ENCODE results near the gene SEPTIN10. TPM values are rescaled to one million over a fixed set of nuclear protein-coding genes. Genes with fewer than 3 reads are reported as not detected.

SEPTIN10 gene
- polyA plus RNA-seq, 1 donor from 2014 or later: 7.4 TPM

GRCh38 chr2:109575373-109575772, 38.4 kb downstream of the SEPTIN10 start:
- no peaks in the 10 kb centered on the region for H3K36me3 ChIP-seq (ENCODE audit: insufficient read depth, low read length)
- no peak overlapping the region for H3K4me2 ChIP-seq (ENCODE audit: low read length)
- H3K9me3 ChIP-seq (ENCODE audit: low read length): no peaks in the 10 kb centered on the region
- no peaks in the 10 kb centered on the region for H3K79me2 ChIP-seq (replicated peaks; ENCODE audit: insufficient read depth, low read length)
- H3K4me3 ChIP-seq (ENCODE audit: low read length): no peak overlapping the region
- no peaks in the 10 kb centered on the region for H3K27me3 ChIP-seq (ENCODE audit: insufficient read depth, low read depth, low read length)
- TF ChIP-seq EP300 (conservative IDR thresholded peaks at IDR 0.05; ENCODE audit: poor library complexity, severe bottlenecking) (no peak), RAD21 (conservative IDR thresholded peaks at IDR 0.05) (no peak), SMC3 (conservative IDR thresholded peaks at IDR 0.05; ENCODE audit: poor library complexity) (no peak), MXI1 (conservative IDR thresholded peaks at IDR 0.05; ENCODE audit: poor library complexity, severe bottlenecking) (no peak), POLR2AphosphoS5 (IDR thresholded peaks at IDR 0.05) (no peak)
- H4K20me1 ChIP-seq (ENCODE audit: insufficient read depth): no peaks in the 10 kb centered on the region
- no peak overlapping the region for H3K27ac ChIP-seq (ENCODE audit: low read length)
- no peaks in the 10 kb centered on the region for H3F3A ChIP-seq (ENCODE audit: insufficient read depth, low read length, poor library complexity, severe bottlenecking)
- H3K9ac ChIP-seq (ENCODE audit: low read length): no peak overlapping the region
- no peak overlapping the region for H2AFZ ChIP-seq (ENCODE audit: low read depth, low read length)
- no peaks in the 10 kb centered on the region for H3K9me2 ChIP-seq (ENCODE audit: insufficient read depth, low read length)

GRCh38 chr2:109563980-109564550, 49.7 kb downstream of the SEPTIN10 start:
- TF ChIP-seq EP300 (conservative IDR thresholded peaks at IDR 0.05; ENCODE audit: poor library complexity, severe bottlenecking) (no peak), MXI1 (conservative IDR thresholded peaks at IDR 0.05; ENCODE audit: poor library complexity, severe bottlenecking) (no peak), RAD21 (conservative IDR thresholded peaks at IDR 0.05) (no peak), SMC3 (conservative IDR thresholded peaks at IDR 0.05; ENCODE audit: poor library complexity) (no peak), REST (IDR thresholded peaks at IDR 0.05; ENCODE audit: borderline replicate concordance) (no peak), POLR2AphosphoS5 (IDR thresholded peaks at IDR 0.05) (no peak), EZH2 (IDR thresholded peaks at IDR 0.05; ENCODE audit: borderline replicate concordance, insufficient read depth, low read length, poor library complexity, severe bottlenecking) (no peak)
- H3K9ac ChIP-seq (ENCODE audit: low read length): no peak overlapping the region
- no peak overlapping the region for H3K4me2 ChIP-seq (ENCODE audit: low read length)
- H3K27ac ChIP-seq (ENCODE audit: low read length): no peak overlapping the region
- no peaks in the 10 kb centered on the region for H3K9me2 ChIP-seq (ENCODE audit: insufficient read depth, low read length)
- H3K4me3 ChIP-seq (ENCODE audit: low read length): no peak overlapping the region
- H3K79me2 ChIP-seq (replicated peaks; ENCODE audit: insufficient read depth, low read length): no peaks in the 10 kb centered on the region
- no peaks in the 10 kb centered on the region for H4K20me1 ChIP-seq (ENCODE audit: insufficient read depth)
- no peak overlapping the region for H2AFZ ChIP-seq (ENCODE audit: low read depth, low read length)
- no peaks in the 10 kb centered on the region for H3K36me3 ChIP-seq (ENCODE audit: insufficient read depth, low read length)
- no peaks in the 10 kb centered on the region for H3K27me3 ChIP-seq (ENCODE audit: insufficient read depth, low read depth, low read length)
- H3F3A ChIP-seq (ENCODE audit: insufficient read depth, low read length, poor library complexity, severe bottlenecking): no peaks in the 10 kb centered on the region
- no peaks in the 10 kb centered on the region for H3K9me3 ChIP-seq (ENCODE audit: low read length)

- TF ChIP-seq CTCF (IDR thresholded peaks at IDR 0.05; ENCODE audit: poor library complexity, severe bottlenecking) (no peak), SMC3 (conservative IDR thresholded peaks at IDR 0.05; ENCODE audit: poor library complexity) (no peak), MXI1 (conservative IDR thresholded peaks at IDR 0.05; ENCODE audit: poor library complexity, severe bottlenecking) (no peak), REST (IDR thresholded peaks at IDR 0.05; ENCODE audit: borderline replicate concordance) (no peak), POLR2AphosphoS5 (IDR thresholded peaks at IDR 0.05) (no peak), EZH2 (IDR thresholded peaks at IDR 0.05; ENCODE audit: borderline replicate concordance, insufficient read depth, low read length, poor library complexity, severe bottlenecking) (no peak), TAF1 (IDR thresholded peaks at IDR 0.05; ENCODE audit: low read depth) (no peak), RAD21 (conservative IDR thresholded peaks at IDR 0.05) (no peak), EP300 (conservative IDR thresholded peaks at IDR 0.05; ENCODE audit: poor library complexity, severe bottlenecking) (no peak)
- H3F3A ChIP-seq (ENCODE audit: insufficient read depth, low read length, poor library complexity, severe bottlenecking): no peaks in the 10 kb centered on the region
- H3K9ac ChIP-seq (ENCODE audit: low read length): no peak overlapping the region
- no peak overlapping the region for H3K4me3 ChIP-seq (ENCODE audit: low read length)
- H3K27ac ChIP-seq (ENCODE audit: low read length): no peak overlapping the region
- no peaks in the 10 kb centered on the region for H3K9me3 ChIP-seq (ENCODE audit: low read length)
- no peaks in the 10 kb centered on the region for H3K79me2 ChIP-seq (replicated peaks; ENCODE audit: insufficient read depth, low read length)
- no peak overlapping the region for H3K4me2 ChIP-seq (ENCODE audit: low read length)
- H3K27me3 ChIP-seq (ENCODE audit: insufficient read depth, low read depth, low read length): no peaks in the 10 kb centered on the region
- H2AFZ ChIP-seq (ENCODE audit: low read depth, low read length): no peak overlapping the region
- H3K36me3 ChIP-seq (ENCODE audit: insufficient read depth, low read length): no peaks in the 10 kb centered on the region
- H4K20me1 ChIP-seq (ENCODE audit: insufficient read depth): no peaks in the 10 kb centered on the region
- no peaks in the 10 kb centered on the region for H3K9me2 ChIP-seq (ENCODE audit: insufficient read depth, low read length)
These were observed 50.5 kb downstream of the SEPTIN10 start for GRCh38 chr2:109563288-109563687.
